ENCODE data around the gene CXCL12.

DNA sequence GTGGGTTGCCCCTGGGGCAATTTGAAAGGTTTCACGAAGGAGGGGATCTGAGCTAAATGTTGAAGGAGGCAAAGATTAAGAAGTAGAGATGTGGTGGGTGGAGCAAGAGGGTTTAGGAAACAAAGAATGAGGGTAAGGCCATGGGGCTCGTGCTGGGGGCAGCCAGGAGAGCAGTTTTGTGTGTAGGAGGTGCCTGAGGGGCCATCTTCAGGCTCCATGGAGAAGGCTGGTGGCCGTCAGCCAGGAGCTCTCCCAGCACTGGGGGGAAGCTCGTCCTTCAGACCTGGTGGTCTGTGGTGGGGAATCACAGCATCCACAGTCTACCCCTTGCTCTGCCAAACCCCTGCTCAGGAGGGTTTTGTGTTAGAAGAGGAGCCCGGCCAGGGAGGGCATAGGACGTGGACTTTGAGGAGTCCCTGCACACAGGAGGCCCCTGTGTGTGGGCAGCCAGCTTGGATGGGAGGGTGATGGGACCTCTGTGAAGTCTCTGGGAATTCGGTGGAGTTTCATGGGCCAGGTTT is 11.8 kb upstream of the CXCL12 start:
- TF ChIP-seq ISL1 (CRISPR knock-in tag; IDR thresholded peaks at IDR 0.05) (no peak), ZNF8 (CRISPR knock-in tag; IDR thresholded peaks at IDR 0.05) (no peak), PPARA (CRISPR knock-in tag; IDR thresholded peaks at IDR 0.05; ENCODE audit: borderline replicate concordance) (no peak), PATZ1 (CRISPR knock-in tag; IDR thresholded peaks at IDR 0.05; ENCODE audit: borderline replicate concordance) (no peak), TSHZ2 (CRISPR knock-in tag; IDR thresholded peaks at IDR 0.05) (no peak), CSDC2 (CRISPR knock-in tag; IDR thresholded peaks at IDR 0.05) (no peak), GLIS3 (CRISPR knock-in tag; IDR thresholded peaks at IDR 0.05) (no peak), TOX (CRISPR knock-in tag; IDR thresholded peaks at IDR 0.05; ENCODE audit: borderline replicate concordance) (no peak)
- TF ChIP-seq, protein P1, sequence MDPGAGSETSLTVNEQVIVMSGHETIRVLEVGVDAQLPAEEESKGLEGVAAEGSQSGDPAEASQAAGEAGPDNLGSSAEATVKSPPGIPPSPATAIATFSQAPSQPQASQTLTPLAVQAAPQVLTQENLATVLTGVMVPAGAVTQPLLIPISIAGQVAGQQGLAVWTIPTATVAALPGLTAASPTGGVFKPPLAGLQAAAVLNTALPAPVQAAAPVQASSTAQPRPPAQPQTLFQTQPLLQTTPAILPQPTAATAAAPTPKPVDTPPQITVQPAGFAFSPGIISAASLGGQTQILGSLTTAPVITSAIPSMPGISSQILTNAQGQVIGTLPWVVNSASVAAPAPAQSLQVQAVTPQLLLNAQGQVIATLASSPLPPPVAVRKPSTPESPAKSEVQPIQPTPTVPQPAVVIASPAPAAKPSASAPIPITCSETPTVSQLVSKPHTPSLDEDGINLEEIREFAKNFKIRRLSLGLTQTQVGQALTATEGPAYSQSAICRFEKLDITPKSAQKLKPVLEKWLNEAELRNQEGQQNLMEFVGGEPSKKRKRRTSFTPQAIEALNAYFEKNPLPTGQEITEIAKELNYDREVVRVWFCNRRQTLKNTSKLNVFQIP (CRISPR knock-in tag; IDR thresholded peaks at IDR 0.05; ENCODE audit: borderline replicate concordance, low read depth) = no peak
